ENCODE results near the gene HOXA11. TPM values are rescaled to one million over a fixed set of nuclear protein-coding genes. Genes with fewer than 3 reads are reported as not detected.

Gene HOXA11
- total RNA-seq, 1 donor from 2014 or later = not detected

- no peak overlapping the region for H3K27ac Mint-ChIP-seq (ENCODE audit: unreplicated experiment)
- peaks cover 87% of the 10 kb centered on the region for H3K27me3 Mint-ChIP-seq (ENCODE audit: low read depth)
- no peak for DNase-seq (ENCODE audit: low spot score)
- H3K4me1 Mint-ChIP-seq (ENCODE audit: low read depth) = peaks cover 20% of the 10 kb centered on the region
- peaks cover 3% of the 10 kb centered on the region for H3K36me3 Mint-ChIP-seq (ENCODE audit: low read depth)
- H3K9me3 Mint-ChIP-seq (ENCODE audit: low read depth) = peaks cover 1% of the 10 kb centered on the region
- no peak for TF ChIP-seq CTCF (IDR thresholded peaks at IDR 0.05)
- peak overlapping the region; percentile 64 for H3K4me3 Mint-ChIP-seq (ENCODE audit: unreplicated experiment)
These were observed 33.6 kb downstream of the HOXA11 start for GRCh38 chr7:27151341-27151930.

- DNase-seq (ENCODE audit: low spot score) = peak; percentile 74
- Mint-ChIP-seq H3K9me3 (ENCODE audit: low read depth) (peaks cover 2% of the 10 kb centered on the region), H3K4me1 (ENCODE audit: low read depth) (peaks cover 18% of the 10 kb centered on the region), H3K27me3 (ENCODE audit: low read depth) (peaks cover 90% of the 10 kb centered on the region), H3K4me3 (ENCODE audit: unreplicated experiment) (peak overlapping the region; percentile 64), H3K27ac (ENCODE audit: unreplicated experiment) (no peak overlapping the region), H3K36me3 (ENCODE audit: low read depth) (peaks cover 5% of the 10 kb centered on the region)
- peak; percentile 89 for TF ChIP-seq CTCF (IDR thresholded peaks at IDR 0.05)
These were observed 34.3 kb downstream of the HOXA11 start for GRCh38 chr7:27150568-27151340.

- H3K27ac Mint-ChIP-seq (ENCODE audit: unreplicated experiment) = no peak overlapping the region
- peak overlapping the region; percentile 64 for H3K4me3 Mint-ChIP-seq (ENCODE audit: unreplicated experiment)
- peaks cover 2% of the 10 kb centered on the region for H3K9me3 Mint-ChIP-seq (ENCODE audit: low read depth)
- DNase-seq (ENCODE audit: low spot score) = no peak
- TF ChIP-seq CTCF (IDR thresholded peaks at IDR 0.05) = no peak
- H3K36me3 Mint-ChIP-seq (ENCODE audit: low read depth) = peaks cover 5% of the 10 kb centered on the region
- H3K4me1 Mint-ChIP-seq (ENCODE audit: low read depth) = peaks cover 15% of the 10 kb centered on the region
- H3K27me3 Mint-ChIP-seq (ENCODE audit: low read depth) = peaks cover 90% of the 10 kb centered on the region
These were observed 35.0 kb downstream of the HOXA11 start for GRCh38 chr7:27149842-27150567.

- H3K27me3 Mint-ChIP-seq (ENCODE audit: low read depth) = peaks cover 89% of the 10 kb centered on the region
- peaks cover 2% of the 10 kb centered on the region for H3K9me3 Mint-ChIP-seq (ENCODE audit: low read depth)
- H3K4me1 Mint-ChIP-seq (ENCODE audit: low read depth) = peaks cover 11% of the 10 kb centered on the region
- no peak overlapping the region for H3K27ac Mint-ChIP-seq (ENCODE audit: unreplicated experiment)
- no peak overlapping the region for H3K4me3 Mint-ChIP-seq (ENCODE audit: unreplicated experiment)
- TF ChIP-seq CTCF (IDR thresholded peaks at IDR 0.05) = no peak
- peaks cover 2% of the 10 kb centered on the region for H3K36me3 Mint-ChIP-seq (ENCODE audit: low read depth)
- DNase-seq (ENCODE audit: low spot score) = no peak
These were observed 36.0 kb downstream of the HOXA11 start for GRCh38 chr7:27148756-27149641.

Measured in chondrocyte (in vitro differentiated cells).